NT2/D1 (cell line): ENCODE measurements around the gene HDAC7.

Experiments used
- SUZ12 ChIP-seq: IDR thresholded peaks from 2 replicates; pipeline ENCODE4 v1.6.1; 2011; ENCODE audit not compliant: insufficient read length, insufficient read depth; ENCODE audit errors: extremely low read depth
- YY1 ChIP-seq: IDR thresholded peaks from 2 replicates; pipeline ENCODE4 v1.6.1; 2011; ENCODE audit not compliant: insufficient read length, insufficient read depth
- ZNF274 ChIP-seq: IDR thresholded peaks from 2 replicates; pipeline ENCODE4 v1.6.1; 2011; ENCODE audit warnings: mild to moderate bottlenecking, low read depth, low read length

GRCh38 chr12:47812797-47813510 is 6.7 kb downstream of the HDAC7 start:
- no peak for TF ChIP-seq SUZ12
- TF ChIP-seq ZNF274, result no peak
- TF ChIP-seq YY1, result no peak
